ENCODE data around the gene M1AP.
A peak's percentile ranks its signal among the peaks of the same experiment; 100 is the strongest.

M1AP gene

GRCh38 chr2:74515981-74516633, 132.0 kb downstream of the M1AP start:
- no peak for DNase-seq

- DNase-seq, result no peak
These were observed 132.7 kb downstream of the M1AP start for GRCh38 chr2:74515271-74515980.

- no peak for DNase-seq
These were observed 133.5 kb downstream of the M1AP start, which contains the start of gene TLX2 for GRCh38 chr2:74514368-74515270. TSS of gene TLX2 (plus strand) at chr2:74514450. CDS start at chr2:74514807, 357 bp downstream.

GRCh38 chr2:74513605-74514367, 134.3 kb downstream of the M1AP start:
- DNase-seq, result peak; percentile 58

- DNase-seq, result no peak
These were observed 135.2 kb downstream of the M1AP start for GRCh38 chr2:74512744-74513604.

- no peak for DNase-seq
These were observed 136.8 kb downstream of the M1AP start for GRCh38 chr2:74511104-74511989.

- no peak for DNase-seq
These were observed 137.9 kb downstream of the M1AP start for GRCh38 chr2:74510272-74510671.

GRCh38 chr2:74507926-74508520, 140.1 kb downstream of the M1AP start:
- peak; percentile 48 for DNase-seq

Data from RPMI8226 (cell line).